ENCODE measurements around the gene CD8A.
"Not testable (repeated sequence)": the region's sequence is repeated elsewhere in the genome, so short reads cannot be mapped to it uniquely, and the experiment has no call there.

The CD8A gene

DNA sequence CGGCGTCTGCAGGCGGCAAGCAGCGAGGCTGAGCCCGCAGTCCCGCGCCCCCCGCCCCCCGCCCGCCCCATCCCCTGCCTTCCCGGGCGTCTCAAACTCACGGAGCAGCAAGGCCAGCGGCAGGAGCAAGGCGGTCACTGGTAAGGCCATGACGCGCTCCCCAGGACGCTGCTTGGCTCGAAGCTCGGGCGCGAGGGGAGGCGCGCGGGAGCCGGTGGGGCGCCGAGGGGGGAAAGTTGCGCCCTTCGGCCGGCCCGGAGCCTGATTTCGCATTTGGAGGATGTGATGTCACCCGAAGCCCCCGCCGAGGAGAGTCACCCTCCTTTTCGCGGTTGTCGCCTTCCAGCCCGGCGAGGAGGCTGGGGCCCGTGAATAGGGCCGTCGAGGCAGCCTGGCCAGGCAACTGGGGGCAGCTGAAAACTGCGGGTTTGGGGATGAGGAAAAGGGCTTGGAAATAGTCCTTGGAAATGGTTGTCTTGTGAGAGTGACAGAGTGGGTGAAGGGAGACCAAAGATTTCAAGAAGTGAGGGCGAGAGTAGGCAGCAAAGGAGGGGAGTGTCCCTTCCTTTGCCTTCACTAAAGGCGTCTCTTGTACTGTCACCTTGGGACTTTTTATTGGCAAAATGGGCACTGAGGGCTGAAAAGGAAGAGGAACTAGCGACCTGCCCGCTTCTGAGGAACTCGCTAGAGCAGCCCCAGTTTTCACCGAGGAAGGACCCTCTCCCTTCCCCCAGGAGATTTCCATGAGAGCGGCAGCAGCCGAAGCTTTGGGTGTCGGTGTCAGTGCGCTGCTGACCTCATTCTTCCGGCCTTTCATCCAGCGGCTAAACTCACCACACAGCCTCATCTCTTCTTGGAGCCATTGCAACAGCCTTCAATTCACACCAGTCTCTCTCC is at the start of gene CD8A:
Gene CD8A (minus strand): TSS at position 238 of the 897 bp plus-strand sequence. CDS start 88 bp downstream, at position 150.
- FAIRE-seq (peak; percentile 72), DNase-seq (ENCODE audit: insufficient read length, low spot score) (peak; percentile 33)

DNA sequence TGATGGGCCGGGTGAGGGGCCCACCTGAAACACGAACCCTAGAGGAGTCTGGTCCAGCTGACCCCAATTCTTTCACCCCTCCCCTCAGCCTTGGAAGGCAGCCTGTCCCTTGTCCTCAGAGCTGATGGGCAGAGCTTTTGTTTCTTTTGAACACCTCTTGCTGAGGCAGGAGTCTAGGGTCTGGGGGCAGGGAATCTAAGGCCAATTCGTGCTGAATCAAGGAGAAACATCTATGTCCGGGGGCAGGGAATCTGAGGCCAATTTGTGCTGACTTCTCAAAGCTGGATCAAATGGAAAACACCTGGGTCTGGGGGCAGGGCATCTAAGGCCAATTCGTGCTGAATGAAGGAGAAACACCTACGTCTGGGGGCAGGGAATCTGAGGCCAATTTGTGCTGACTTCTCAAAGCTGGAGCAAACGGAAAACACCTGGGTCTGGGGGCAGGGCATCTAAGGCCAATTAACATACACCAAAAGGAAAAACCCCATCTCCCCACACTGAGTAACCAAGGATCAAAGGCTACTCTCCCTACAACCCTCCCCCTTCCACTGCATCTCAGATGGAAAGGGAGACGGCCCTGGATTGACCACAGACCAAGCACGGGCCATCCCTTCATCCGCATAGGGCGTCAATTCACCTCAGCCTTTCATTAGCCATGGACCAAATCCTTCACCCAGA is 49.3 kb upstream of the CD8A start:
- not testable (repeated sequence) for DNase-seq (ENCODE audit: insufficient read length, low spot score); FAIRE-seq

DNA sequence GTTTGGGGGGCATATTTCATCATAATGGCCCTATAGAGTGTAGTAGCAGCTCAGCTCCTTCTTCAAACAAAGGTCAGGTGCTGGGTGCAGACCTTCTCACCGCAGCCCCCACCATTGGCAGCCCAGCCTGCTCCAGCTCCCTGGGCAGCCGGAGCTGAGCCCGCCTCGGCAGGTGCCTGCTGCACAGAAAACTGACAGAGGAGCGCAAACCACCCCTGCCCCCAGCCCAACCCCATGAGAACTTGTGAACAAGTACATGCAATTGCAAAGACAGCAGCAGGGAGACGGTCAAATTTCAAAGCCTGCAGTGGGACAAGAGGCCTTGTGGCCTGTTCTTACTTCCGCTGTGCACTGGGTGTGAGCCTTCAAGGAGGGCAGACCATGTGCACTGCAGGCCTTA is 48.7 kb upstream of the CD8A start:
- not testable (repeated sequence) for FAIRE-seq; DNase-seq (ENCODE audit: insufficient read length, low spot score)

DNA sequence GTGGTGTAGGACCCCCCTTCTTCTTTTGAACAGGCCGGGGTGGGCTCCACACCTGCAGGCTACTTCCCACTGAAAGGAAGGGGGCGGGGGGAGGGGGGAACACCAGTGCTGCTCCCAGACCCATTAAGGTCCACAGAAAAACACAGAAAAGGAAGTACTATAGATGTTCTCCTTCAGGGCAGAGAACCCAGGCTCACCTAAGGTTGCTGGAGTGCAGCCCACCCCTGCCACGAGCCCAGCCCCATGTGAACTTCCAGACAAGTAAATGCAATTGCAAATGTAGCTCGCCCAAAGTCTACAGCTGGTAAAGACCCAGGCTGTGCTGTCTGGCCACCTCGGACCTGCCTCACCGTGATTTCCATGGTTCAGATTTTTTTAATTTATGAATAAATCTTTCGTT is 47.0 kb upstream of the CD8A start:
- peak; percentile 44 for FAIRE-seq
- DNase-seq (ENCODE audit: insufficient read length, low spot score) = not testable (repeated sequence)

DNA sequence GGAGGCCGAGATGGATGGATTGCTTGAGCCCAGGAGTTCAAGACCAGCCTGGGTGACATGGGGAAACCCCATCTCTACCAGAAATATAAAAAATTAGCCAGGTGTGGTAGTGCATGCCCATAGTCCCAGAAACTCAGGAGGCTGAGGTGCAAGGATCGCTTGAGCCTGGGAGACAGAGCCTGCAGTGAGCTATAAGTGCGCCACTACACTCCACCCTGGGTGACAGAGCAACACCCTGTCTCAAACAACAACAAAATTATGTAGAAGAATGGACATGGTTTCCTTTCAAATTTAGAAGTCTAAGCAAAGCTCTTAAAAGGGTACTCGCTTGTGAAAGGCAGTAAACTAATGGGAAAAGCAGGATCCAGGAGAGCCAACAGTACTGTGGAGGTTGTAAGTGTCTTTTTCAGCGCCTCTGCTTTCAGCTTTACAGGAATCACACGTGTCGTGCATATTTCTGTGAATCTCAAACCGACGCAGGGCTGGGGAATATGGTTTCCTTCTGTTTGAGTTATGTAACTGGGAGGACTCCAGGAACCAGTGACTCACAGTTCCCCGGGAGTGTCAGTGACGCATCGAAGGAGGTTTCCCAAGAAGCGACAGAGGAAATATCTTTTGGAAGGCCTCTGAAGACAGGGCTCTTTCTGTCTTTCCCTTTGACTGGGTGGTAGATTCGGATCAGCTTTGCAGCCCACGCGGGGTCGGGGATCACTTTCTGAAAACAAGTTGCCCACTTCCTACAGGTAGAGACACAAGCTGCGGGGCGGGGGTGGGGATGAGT is 46.4 kb upstream of the CD8A start:
- peak; percentile 92 for FAIRE-seq
- not testable (repeated sequence) for DNase-seq (ENCODE audit: insufficient read length, low spot score)

DNA sequence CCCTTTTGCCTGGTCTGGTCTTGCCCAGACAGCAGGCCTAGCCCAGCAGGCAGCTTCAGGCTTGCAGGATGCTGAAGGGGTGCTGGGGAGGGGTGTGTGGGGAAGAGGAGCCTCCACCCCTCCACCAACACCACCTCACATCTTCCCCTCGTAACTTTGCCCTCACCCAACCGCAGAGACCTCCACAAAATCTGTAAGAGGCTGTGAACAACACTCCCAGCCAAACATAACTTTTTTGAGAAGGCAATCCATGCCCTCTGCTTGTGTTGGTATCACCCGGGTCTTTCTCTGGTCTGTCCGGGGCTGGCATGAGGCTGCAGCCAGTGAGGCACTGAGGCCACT is 44.8 kb upstream of the CD8A start:
- FAIRE-seq; DNase-seq (ENCODE audit: insufficient read length, low spot score): not testable (repeated sequence)

DNA sequence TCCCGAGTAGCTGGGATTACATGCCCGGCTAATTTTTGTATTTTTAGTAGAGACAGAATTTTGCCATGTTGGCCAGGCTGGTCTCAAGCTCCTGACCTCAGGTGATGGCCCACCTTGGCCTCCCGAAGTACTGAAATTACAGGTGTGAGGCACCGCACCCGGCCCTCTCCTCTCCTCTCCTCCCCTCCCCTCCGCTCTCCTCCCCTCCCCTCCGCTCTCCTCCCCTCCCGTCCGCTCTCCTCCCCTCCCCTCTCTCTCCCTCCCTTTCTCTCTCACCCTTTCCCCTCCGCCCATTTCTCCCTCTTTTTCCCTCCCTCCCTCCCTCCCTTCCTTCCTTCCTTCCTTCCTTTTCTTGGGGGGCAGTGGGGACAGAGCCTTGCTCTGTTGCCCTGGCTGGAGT is 42.6 kb upstream of the CD8A start:
- no peak for FAIRE-seq
- DNase-seq (ENCODE audit: insufficient read length, low spot score) = no peak

DNA sequence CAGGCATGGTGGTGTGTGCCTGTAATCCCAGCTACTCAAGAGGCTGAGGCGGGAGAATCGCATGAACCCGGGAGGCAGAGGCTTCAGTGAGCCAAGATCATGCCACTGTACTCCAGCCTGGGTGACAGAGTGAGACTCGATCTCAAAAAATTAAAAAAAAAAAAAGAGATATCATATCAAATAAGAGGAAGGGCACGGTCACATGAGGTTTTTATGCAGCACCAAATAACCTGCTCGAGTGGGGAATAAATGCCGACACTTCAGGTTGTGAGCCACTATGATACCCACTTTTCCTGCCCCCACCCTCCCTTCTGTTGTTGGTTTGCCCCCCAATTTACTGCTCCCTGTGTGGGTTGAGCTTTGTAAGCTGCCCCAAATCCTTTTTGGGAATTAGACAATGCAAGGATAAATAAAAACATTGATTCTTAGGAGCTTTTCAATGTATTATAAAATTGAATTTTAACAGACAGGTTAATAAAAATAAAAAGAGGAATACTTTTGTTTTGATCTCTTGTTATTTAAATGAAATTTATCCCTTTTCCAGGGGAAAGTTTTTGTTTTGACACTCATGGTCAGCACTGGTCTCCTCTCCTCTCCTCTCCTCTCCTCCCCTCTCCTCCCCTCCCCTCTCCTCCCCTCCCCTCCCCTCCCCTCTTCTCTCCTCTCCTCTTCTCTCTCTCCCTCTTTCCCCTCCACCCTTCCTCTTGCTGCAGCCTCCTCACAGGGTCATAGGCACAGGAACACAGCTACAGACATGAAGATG is 41.8 kb upstream of the CD8A start:
- FAIRE-seq = no peak
- DNase-seq (ENCODE audit: insufficient read length, low spot score) = no peak

DNA sequence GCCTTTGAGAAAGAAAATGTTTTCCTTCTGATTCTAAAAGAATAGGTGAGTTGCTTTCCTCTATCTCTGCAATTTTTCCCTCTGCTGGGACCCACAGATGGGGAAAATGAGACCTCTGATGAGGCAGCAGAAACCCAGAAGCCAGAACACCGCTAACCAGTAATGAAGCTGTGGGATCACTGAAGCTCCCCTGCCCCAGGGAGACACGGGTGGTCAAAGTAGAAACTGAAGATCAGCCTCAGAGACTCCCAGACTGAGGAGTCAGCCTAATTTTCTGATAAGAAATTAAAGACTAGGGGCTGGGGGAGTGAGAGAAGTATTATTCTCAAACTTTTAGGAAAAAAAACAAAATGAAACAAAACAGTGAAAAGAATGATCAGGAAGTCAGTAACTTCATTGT is 40.8 kb upstream of the CD8A start:
- DNase-seq (ENCODE audit: insufficient read length, low spot score) (no peak), FAIRE-seq (no peak)

DNA sequence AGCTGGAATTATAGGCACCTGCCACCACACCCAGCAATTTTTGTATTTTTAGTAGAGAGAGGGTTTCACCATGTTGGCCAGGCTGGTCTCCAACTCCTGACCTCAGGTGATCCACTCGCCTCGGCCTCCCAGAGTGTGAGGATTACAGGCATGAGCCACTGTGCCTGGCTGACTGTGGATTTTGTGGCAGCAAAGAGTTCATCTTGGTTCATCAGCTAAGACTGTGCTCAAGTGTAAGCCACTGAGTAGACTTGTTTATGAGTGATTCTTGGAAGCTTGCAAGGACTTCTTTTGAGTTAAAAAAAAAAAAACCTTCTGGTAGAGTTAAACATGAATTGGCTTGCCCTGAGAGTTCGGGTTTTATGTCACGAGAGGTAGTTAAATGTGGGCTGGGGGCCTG is 36.2 kb upstream of the CD8A start:
- FAIRE-seq (no peak), DNase-seq (ENCODE audit: insufficient read length, low spot score) (no peak)

DNA sequence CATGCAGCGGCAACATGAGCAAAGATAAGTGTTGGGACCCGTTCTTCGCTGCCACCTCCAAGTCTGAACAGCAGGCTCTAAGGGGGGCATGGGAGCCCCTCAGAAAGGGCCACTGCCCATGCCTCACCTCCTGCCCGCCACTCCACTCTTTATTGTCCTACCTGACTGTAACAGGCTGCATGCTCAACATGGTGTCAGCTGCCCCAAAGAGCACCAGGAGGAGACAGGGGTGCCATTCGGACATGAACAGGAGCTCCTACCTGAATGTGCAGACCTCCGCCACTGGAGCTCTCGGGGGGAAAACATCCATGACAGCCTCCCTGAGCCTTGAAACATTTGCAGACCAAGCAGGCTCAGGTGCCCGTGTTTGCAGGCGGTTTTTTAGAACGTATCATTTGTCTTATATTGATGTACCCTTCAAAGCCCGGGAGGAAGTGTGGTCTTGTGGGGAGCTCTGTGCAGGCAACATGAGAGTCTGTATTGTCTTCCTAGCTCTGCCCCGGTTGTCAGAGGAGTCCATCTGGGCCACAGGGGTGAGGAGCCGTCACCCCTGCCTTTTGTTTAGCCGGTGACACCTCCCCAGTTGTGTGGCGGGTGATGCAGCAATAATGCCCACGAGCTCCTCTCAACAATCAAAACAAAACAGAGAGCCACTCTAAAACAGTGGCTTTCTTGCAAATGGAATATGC is 35.1 kb upstream of the CD8A start:
- FAIRE-seq = peak; percentile 49
- no peak for DNase-seq (ENCODE audit: insufficient read length, low spot score)

DNA sequence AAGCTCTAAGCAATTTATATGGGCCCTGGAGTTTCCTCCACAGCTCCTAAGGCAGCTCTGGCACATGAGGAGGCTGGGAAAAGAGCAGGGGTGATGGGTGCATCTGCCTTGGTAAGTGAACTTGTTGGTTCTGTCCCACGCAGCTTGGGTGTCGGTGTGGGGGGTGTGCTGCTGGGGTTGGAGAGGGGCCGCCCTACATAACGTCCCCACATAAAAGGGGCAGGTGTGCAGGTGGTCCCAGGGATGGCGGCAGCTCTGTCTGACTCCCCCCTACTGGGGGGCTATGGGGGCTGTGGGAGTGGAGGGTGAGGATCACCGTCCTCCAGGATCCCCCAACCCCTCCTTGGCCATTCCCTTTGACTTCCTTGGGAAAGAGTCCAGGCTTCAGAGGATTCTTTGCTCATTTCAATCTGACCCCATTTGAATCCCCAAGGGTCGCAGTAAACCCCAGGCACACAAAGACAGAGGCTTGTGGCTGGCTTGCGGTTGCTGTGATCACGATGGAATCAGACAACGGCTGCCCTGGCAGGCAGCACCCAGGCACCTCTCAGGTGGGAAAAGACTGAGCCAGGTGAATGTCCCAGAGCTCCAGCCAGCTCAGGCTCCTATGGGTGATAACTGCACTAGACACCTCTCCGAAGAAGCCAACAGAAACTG is 34.5 kb upstream of the CD8A start:
- no peak for DNase-seq (ENCODE audit: insufficient read length, low spot score)
- no peak for FAIRE-seq

DNA sequence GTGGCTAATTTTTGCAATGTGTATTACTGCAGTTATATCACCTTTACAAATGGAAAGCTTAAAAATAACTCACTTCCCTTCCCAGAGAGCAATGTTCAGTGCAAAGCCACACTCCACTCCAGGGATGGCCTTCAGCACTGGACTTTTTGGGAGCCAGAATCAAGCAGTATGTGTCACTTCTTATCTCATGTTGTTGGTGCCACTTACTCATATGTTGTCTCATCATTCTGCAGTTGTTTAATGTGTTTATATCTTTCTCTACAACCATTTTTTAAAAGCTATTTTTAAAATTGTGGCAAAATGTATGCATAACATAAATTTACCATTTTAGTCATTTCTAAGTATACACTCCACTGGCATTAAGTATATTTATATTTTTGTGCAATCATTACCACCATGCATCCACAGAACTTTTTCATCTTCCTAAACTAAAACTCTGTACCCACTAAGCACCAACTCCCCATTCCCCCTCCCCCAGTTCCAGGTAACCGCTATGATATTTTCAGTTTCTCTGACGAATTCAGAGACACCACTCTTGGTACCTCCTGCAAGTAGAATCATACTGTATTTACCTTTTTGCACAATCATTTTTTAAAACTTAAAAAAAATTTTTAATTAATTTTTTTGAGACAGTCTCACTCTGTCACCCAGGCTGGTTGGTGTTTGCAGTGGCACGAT is 32.1 kb upstream of the CD8A start:
- no peak for FAIRE-seq

DNA sequence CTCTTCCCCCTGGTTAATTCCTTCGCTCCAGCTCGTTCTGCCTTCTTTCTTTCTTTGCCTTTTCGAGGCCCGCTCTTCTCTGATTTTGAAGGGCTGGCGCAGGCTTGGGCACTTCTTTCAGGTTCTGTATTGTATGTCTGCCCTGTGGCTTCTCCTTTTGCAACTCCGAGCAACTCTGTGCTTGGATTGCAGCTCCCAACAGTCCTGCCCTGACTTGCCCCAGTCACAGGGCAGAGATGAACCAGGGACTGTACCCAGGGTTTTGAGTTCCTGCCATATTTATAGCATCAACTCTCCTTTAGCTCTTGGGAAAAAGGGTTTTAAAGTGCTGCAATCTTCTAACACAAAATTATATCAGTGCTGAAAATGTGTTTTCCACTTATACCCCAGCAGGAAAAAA is 31.1 kb upstream of the CD8A start:
- DNase-seq (ENCODE audit: insufficient read length, low spot score) (no peak), FAIRE-seq (no peak)

More for the DNA sequence above, 32.1 kb upstream of the CD8A start:
- DNase-seq (ENCODE audit: insufficient read length, low spot score) = no peak

DNA sequence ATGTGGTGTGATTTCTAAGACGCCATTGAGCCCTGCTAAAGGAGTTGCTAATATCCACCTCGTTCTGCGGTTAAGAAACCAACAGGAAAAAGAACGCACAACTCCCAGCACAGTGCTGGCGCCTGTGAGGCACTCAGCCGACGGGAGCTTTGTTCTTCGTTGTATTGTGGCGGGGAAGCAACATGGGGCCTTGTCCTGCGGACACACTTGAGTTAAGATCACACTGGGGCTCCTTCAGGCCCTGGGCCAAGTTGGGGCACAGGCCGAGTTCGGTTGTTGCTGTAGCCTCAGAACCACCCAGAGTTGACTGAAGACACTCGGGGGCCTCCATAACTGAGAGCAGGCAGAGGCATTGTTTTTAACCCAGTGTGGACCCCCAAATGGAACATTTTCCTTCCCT is 30.6 kb upstream of the CD8A start:
- DNase-seq (ENCODE audit: insufficient read length, low spot score) (no peak), FAIRE-seq (no peak)

DNA sequence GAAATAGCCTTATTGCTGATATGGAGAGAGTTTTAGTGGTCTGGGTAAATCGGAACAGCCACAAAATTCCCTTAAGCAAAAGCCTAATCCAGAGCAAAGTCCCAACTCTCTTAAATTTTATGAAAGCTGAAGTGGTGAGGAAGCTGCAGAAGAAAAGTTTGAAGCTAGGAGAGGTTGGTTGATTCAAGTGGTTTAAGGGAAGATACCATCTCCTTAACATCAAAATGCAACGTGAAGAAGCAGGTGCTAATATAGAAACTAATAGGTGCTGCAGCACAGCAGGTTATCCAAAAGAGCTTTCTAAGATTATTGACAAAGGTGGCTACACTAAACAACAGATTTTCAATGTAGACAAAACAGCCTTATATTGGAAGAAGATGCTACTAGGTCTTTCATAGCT is 28.2 kb upstream of the CD8A start:
- DNase-seq (ENCODE audit: insufficient read length, low spot score) (no peak), FAIRE-seq (no peak)

DNA sequence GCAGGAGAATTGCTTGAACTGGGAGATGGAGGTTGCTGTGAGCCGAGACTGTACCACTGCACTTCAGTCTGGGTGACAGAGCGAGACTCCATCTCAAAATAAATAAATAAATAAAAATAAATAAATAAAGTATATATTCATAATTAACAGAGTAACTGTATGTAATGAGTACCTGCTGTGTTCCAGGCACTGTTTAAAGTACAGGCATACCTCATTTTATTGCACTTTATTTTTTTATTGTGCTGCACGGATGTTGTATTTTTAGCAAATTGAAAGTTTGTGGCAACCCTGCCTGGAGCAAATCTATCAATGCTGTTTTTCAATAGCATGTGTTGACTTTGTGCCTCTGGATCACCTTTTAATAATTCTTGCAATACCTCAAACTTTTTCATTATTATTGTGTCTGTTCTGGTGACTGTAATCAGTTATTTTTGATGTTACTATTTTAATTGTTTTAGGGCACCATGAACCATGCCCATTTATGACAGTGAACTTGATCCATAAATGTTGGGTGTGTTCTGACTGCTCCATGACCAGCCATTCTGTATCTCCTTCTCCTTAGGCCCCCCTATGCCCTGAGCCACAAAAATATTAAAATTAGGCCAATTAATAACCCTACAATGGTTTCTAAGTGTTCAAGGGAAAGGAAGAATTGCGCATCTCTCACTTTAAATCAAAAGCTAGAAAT is 27.5 kb upstream of the CD8A start:
- no peak for FAIRE-seq

DNA sequence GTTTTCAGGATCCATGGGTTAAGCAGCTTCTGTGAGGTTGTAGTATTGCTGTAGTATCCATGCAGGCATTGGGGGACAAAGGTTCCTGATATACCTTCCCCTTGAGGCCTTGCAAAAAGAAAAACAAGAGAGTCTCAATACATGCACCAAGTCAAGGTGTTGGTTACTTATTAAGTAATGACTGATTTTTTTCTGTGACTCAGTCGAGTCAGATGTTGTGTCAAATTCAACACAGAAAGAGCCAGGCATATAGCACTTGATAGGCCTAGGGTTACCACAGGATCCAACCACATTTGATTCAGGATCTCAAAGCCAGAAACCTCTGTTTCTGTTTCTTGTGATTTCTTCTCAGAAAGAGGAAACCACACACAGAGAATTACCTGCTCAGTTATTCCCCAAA is 24.9 kb upstream of the CD8A start:
- no peak for FAIRE-seq
- no peak for DNase-seq (ENCODE audit: insufficient read length, low spot score)

More for the DNA sequence above, 27.5 kb upstream of the CD8A start:
- DNase-seq (ENCODE audit: insufficient read length, low spot score) = no peak

Measured in HTR-8/SVneo (cell line).